HL-60/S4 treated with retinoic acid at 250 ng/mL for 4 days and 3 days (cell line): Measurements from ENCODE around the gene SFRP5.

Source experiments
- in situ Hi-C: fragments of 300-500 bp; cut with MboI; formaldehyde crosslinking; loops from 2 replicates; pipeline ENCODE4 v1.7.0; 2022; ENCODE audit warnings: low sequenced_read_pairs

The SFRP5 gene

GRCh38 chr10:97788552-97789442 is 17.0 kb upstream of the SFRP5 start:
- in situ Hi-C loops = no loop called here

GRCh38 chr10:97785731-97786130 is 13.9 kb upstream of the SFRP5 start:
- in situ Hi-C loops = no loop called here

DNA sequence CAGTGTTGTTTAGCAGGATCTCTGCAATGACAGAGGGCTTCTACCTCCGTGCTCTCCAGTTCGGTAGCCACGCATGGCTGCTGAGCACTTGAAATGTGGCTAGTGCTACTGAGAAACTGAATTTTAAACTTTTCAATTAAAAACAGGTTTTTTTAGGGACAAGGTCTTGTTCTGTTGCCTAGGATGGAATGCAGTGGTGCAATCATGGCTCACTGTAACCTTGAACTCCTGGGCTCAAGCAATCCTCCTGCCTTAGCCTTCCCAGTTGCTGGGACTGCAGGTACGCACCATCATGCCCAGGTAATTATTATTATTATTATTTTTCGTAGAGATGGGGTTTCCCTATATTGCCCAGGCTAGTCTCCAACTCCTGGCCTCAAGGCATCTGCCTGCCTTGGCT is 13.4 kb upstream of the SFRP5 start:
- in situ Hi-C loops = no loop called here

- in situ Hi-C loops = no loop called here
Observed at GRCh38 chr10:97784200-97784810, 12.5 kb upstream of the SFRP5 start.

- in situ Hi-C loops = no loop called here
Observed at GRCh38 chr10:97782455-97783228, 10.8 kb upstream of the SFRP5 start.

GRCh38 chr10:97781618-97782331 is 10.0 kb upstream of the SFRP5 start:
- in situ Hi-C loops = no loop called here

- in situ Hi-C loops = no loop called here
Observed at GRCh38 chr10:97780841-97781617, 9.2 kb upstream of the SFRP5 start.

GRCh38 chr10:97779975-97780374 is 8.2 kb upstream of the SFRP5 start:
- in situ Hi-C loops = no loop called here

DNA sequence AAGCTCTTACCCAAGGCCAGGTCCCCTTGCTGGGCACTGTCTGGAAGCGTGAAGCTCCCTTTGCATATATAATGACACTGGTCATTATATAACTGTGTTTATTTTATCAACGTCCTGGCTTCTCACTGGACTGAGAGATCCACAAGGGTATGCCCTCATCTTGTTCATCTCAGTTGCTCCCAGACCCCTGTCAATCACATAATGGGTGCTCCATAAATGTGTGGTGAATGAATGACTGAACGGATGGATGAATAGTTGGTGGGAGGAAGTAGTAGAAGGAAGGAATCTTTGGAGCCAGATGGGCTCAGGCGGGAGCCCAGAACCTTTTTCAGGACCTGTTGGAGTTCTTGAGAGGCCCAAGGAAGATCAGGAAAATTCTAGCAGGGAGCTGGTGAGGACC is 7.7 kb upstream of the SFRP5 start:
- in situ Hi-C loops = no loop called here

DNA sequence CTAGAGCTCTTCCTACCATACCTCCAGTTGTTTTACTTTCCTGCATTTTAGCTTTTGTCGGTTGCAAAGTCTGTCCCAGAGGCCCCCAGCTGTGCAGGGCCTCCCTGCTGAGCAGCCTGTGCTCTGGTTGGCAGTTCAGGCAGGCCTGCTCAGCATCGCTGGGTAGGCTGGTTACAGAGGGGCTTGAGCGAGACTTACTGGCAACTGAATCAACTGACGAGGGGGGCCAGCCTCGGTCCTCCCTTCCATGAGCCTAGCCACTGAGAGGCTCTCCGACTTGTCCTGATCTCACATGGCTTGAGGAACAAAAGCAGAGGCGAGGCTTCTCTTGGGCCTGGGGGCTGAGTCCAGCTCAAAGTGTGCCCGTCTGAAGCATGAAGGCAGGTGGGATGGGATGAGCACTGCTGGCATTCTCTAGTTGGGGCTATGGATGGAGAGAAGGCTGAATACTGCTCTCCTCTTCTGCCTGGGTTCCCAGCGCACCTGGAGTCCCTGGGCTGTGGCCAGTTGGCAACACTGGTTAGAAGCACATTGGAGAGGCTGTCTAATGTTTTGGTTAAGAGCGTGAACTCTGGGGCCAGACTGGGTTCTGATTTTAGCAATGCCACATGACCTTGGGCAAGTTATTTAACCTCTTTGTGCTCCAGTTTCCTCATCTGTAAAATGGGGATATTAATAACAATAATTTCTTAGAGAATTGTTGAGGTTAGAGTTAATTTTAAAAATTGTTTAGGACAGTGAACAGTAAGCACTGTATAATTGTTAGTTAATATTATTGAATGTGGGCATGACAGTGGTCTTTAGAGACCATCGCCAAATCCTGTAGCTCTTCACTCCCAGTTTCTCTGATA is 6.9 kb upstream of the SFRP5 start:
- in situ Hi-C loops = no loop called here

DNA sequence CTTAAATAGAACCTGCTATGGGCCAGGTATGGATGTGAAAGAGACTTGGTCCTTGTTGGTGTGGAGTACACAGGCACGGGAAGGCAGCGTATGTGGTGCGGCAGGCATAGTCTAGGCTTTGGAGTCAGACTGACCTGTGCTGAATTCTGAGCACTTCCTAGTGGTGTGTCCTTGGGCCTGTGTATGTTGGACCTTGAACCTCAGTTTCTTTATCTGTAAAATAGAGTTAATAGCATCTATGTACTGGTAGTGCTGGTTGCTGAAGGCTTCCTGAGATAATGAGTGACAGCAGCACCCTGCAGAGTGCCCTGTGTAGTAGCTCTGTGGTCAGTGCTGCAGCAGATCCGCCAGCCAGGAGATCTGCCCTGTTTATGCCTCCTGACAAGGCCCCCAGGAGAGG is 5.3 kb upstream of the SFRP5 start:
- in situ Hi-C loops = no loop called here

DNA sequence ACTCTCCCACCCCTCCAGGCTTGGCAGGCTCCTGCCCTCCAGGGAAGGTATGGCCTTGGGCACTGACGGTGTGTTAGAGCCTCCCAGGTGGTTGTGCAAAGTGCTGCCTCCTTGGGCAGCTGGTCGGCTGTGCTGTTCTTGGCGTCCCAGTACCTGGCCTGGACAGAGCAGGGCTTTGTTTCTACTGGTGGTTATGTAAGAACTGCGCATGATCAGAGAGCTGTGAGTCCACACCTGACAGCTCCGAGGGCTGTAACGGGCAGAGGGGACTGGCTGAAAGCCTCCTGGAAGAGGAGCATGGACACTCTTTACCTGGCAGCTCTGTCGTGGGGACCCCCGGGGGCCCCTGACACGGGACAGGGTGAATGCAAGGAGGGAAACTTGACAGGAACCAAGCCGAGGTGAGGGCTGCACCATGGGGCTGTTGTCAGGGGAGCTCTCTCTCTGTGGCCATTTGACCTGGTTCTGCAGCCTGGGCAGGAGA is 3.1 kb upstream of the SFRP5 start:
- in situ Hi-C loops = no loop called here

DNA sequence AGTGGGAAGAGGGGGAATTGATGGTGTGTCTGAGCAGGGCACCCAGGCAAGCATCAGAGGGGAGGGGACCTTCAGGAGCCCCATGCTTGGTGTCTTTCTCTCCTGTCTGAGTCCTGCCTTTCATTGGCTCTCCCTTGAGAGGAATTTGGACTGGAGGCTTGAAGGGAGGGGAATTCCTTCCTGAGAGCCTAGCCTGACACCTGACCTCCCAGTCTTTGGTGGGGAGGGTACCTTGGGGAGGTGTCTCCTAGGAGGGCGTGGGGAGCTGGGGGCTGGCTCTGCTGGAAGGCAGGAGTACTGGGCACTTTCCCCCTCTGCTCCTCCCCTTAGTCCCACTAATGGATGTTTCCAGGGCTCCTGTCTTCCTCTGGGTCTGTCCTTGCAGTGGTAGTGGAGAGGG is 1.3 kb upstream of the SFRP5 start:
- in situ Hi-C loops = no loop called here

DNA sequence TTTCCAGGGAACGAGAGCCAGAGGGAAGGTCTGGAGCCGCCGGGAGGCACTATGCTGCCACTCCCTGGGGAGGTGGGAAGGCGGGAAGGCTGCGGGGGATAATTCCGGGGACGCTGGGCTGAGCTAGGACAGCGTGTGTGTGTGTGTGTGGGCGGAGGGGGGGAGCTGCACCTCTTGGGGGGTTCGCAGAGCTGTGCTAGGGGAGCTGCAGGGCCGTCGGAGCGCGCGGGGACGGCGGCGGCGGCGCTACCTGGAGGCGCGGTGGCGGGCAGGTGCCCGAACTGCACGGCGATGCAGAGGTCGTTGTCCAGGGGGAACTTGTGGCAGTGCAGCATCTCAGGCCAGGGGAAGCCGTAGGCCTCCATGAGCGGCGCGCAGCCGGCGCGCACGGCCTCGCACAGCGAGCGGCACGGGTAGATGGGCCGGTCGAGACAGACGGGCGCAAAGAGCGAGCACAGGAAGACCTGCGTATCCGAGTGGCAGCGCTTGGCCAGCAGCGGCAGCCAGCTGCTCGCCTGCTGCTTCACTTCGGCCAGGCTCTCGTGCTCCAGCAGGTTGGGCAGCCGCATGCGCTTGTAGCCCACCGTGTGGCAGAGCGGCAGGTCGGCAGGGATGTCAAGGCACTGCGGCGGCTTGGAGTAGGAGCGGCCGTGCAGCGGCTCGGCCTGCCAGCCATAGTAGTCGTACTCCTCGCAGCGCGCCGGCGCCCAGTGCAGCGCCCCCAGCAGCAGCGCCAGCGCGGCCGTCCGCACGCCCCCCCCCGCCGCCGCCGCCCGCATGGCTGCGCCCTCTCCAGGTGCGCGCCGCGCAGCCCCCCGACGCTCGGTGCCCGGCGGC is 526 bp downstream of the SFRP5 start:
- in situ Hi-C loops = no loop called here

- in situ Hi-C loops = no loop called here
Observed at GRCh38 chr10:97770255-97770654, 1.5 kb downstream of the SFRP5 start.

DNA sequence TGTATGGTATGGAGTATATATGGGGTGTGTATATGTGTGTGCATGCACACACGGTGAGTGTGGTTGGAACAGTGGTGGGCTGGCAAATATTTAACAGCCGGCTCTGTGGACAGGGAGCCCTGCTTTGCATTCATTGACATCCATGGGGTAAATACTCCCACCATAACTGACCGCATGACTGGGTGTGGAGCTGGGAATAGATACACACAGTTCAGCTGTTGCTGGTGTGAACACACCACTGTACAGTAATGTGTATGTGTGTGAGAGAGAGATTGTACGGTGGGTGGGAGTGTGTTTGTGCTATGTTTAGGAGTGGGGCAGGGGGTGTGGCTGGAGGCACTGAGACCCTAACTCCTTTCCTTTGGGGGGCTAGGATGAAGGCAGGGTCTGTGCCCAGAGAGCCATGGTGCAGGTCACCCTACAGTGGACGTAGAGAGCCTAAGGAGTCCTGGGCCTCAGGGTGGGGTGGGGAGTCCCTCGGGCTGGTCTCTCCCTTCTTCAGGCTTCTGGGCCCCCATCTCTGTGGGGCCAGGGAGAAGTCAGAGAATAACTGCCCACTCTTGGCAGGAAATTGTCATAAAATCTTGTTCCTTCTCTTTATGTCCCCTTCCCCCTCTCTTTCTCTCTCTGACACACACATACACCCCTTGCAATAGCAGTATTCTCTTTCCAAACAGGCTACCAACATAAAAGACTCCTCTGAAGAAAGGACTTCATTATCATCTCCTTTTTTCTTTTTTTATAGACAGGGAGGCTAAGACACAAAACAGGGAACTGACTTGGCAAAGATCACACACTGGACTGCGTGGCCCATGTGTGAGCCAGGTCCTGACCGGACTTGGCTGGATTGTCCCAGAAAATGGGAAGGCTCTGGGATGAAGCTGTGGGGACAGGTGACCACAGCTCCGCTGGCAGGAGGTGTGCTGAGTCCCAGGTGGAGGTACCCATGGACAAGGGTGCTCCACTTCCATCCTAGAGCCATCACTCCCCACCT is 3.2 kb downstream of the SFRP5 start:
- in situ Hi-C loops = no loop called here
